HT1080 (cell line): ENCODE results near the gene SYT14. TPM values are rescaled to one million over a fixed set of nuclear protein-coding genes. Genes with fewer than 3 reads are reported as not detected.
"Not testable (repeated sequence)": the region's sequence is repeated elsewhere in the genome, so short reads cannot be mapped to it uniquely, and the experiment has no call there.

Experiments
- DNase-seq: peaks from one replicate; pipeline ENCODE4 v3.0.0-alpha.2; 2015; ENCODE audit warnings: low read depth
- total RNA-seq: library from RNA; depleted of rRNA; stranded (reverse); fragments of >200 nt; shearing (Covaris generic); gene quantifications from 2 replicates; pipeline ENCODE4 v1.2.3, GENCODE V29; 2014

SYT14 gene
- total RNA-seq, 1 experiment from 2014 or later = 8.3 TPM

DNA sequence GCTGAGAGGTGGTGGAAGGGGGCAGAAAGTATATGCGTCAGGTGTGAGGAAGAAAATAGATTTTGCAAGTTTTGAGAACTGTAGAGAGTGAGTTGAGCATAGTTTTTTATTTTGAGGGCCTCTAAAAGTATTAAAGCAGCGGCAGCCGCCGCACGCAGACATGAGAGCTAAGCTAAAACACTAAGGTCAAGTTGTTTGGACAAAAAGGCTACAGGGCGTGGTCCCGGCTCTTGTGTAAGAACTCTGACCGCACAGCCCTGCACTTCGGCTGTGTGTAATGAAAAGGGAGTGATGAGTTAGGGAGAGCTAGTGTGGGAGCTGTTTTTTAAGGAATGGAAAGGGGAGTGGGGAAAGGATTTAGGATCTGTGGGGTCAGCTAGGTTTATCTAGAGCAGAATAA lies 174.9 kb downstream of the SYT14 start:
- DNase-seq = not testable (repeated sequence)

DNA sequence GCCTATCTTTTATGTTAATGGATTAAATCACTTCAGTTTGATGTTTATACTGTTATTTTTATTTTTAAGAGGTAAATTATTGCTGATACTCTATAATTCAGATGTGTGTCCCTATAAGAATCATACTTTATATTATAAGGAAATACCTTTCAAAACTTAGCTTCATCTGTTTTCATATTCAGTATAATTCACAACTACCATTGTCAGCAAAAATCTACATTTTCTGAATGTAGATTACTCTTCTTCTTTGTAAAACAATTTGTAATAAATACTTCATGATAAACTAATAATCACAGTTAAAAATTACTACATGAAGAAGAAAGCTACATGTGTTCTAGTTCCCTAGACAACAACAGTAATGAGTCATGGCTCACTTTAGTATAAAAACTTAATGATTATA lies 179.2 kb downstream of the SYT14 start:
- DNase-seq = no peak

DNA sequence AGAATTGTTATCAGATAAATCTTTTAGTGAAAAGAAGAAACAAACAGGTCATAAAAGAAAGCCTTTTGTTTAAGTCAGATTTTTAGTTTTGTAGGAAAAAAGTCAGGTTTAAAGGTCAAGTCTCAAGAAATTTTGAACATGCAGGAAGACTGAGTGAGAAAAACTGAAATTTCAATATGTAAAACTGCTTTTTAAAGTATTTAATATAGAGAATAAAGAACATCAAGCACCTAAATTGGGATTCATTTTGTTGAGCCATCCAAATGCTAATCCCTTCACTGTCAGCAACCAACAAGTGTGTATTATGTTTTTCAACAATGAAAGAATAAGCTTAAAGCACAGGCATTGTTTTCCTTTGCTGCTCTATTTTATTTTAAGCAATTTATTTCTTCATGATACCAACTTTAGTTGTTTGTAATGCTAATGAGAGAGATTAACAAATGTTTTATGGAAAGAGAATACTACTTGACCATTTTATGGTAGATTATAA lies 179.7 kb downstream of the SYT14 start:
- DNase-seq = no peak

DNA sequence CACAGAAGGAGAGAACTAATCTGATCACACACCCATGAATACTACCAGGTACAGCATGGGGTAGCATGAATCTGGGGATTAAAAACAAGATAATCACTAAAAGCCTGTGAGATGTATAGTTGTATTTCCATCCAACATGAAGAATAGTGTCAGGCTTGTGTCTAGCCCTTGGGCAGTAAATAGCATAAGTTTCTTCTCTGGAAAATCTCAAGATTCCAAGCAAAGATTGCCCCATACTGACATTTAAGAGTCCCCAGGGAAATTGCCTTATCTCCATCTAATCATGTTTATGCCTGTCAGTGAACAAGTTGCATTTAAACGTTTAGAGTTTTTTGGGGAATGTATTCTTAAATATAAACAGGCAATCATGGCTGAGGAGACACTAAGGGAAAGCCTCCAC lies 185.4 kb downstream of the SYT14 start:
- DNase-seq = no peak

DNA sequence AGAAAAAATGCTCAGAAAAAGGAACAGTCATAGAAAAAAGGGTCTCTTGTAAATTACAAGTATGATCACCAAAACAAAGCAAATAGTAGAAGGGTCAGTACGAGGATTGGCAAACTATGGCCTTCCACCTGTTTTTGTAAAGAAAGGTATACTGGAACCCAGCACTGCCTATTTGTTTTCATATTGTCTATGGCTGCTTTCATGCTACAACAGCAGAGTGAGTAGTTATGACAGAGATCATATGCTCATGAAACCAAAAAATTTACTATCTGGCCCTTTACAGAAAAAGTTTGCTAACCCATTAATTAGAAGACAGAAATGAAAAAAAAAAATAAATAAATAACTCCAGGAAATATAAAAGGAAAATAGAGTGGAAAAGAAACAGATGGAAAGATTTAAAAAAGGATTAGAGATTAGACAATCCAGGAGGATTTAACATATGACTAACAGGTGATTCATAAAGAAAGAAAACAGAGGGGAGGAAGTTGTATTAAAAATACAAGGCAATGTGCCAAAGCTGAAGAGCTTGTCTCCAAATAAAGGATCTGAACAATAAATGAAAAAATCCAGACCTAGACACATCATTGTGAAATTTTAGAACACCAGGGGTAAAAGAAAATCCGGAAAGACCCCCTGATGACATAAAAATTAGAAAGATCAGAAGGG lies 186.0 kb downstream of the SYT14 start:
- DNase-seq = peak; percentile 85

DNA sequence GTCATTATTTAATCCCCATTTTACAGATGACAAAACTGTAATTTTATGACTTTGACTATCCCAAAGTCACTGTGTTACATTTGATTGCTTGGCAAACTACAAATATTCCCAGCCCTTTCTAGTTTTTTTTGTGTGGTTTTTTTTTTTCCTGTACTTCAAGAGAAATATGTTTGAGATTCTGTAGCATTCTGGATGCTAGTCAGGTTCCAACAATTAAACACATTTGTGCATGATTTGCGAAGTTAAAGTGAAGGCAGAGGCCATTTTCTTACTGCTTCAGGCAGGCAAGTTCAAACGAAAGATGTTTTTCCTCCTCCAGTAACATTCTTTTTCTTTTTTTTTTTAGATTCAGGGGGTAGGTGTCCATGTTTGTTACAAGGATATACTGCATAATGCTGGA lies 186.7 kb downstream of the SYT14 start:
- DNase-seq = no peak

DNA sequence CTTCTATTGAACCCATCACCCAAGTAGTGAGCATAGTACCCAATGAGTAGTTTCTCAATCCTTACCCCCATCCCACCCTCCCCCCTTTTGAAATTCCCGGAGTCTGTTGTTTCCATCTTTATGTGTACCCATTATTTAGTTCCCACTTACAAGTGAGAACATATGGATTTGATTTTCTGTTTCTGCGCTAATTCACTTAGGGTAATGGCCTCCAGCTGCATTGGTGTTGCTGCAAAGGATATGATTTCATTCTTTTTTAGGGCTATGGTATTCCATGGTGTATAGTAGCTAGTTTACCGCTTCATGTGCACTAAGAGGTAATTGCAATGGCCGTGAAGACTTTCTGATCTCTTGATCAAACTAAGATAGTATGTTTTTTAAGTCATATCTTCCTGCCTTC lies 187.1 kb downstream of the SYT14 start:
- no peak for DNase-seq

DNA sequence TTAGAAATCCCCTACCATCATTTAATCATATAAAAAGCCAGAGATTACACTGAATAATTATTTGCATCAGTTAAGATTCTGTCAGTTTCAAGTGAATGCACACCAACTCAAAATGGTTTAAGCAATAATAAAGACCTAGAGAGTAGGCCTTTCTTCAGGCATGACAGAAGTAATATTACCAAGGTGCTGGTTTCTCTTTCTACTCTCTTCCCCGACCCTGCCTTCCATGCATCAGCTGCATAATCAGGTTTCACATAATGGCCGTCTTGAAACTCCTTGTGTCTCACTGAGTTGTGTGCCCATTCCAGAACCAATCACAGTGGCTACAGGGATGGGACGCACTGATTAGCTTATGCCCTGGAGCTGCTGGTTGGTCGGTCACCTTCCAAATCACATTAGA lies 191.1 kb downstream of the SYT14 start:
- no peak for DNase-seq

DNA sequence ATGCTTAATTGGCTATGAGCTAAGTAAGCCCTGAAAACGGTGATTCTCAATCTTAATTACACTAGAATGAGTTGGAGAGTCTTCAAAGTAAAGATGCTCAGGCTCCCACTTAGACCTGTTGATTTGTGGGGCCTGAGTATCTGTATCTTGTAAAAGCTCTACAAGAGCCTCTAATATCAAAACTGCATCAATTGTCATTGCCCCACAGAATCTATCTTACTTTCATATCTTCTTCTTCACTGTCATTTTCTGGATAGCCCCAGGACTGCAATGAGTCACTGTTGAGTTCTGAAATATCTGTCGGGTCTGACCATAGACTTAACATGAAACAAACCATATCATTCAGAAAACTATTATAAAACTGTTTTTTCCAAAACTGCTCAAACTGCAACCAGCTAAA lies 191.7 kb downstream of the SYT14 start:
- no peak for DNase-seq

DNA sequence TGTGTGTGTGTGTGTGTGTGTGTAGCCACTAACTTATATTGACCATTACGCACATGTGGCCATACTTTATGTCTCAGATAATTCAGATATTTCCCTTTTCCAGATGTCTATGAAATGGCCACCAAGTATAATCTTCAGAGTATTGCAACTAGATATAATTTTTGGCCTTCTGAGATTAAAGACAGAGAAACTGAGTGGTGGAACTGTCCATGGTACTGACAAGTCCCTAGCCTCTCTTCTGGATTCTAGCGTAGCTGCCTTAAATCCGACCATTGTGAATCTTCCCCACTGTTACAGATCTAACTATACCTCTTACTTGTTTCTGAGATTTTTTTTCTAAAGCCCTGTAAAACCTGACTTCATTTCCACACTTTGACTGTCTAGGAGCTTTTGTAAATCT lies 194.6 kb downstream of the SYT14 start:
- no peak for DNase-seq

DNA sequence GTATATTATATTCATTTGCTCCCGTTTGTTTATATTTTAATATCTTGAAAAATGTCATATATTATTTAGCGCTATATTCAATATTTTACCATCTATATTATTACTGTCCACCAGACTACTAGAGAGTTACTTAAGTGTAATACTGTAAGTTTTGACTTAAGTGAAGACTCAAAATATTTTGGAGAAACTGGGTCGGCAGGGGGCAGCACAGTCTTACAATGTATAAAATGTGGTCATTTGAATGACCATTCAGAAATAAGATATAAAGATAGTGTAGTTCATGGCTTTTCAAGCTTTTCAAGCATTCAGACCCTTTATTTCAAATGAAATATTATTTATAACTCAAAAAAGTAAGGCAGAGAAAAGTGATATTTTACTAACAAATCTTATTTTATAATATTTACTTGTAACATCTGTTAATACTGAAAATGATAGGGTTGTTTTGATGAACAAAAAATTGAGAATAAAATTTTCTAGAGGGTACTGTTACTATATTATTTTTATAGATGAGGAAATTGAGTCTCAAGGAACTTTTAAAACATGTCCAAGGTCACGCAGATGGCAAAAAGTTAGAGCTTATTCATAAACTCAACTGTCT lies 205.5 kb downstream of the SYT14 start:
- DNase-seq = peak; percentile 49

DNA sequence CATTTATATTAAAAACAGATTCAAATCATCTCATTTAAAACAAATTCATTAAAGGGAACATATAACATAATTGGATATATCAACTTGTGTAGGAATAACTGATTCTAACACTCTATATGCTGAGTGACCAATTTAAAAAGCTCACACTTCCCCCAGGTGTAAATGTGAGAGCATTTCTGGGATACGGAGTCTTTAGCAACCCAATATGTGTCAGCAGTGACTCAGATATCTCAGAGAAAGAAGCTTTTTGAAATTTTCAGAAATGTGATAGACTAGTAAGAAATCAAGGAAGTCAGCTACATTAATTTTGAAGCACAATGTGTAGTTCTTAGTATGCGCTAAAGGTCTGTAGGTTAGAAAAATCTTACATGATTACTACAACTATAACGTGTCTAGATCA lies 206.7 kb downstream of the SYT14 start:
- peak; percentile 69 for DNase-seq

DNA sequence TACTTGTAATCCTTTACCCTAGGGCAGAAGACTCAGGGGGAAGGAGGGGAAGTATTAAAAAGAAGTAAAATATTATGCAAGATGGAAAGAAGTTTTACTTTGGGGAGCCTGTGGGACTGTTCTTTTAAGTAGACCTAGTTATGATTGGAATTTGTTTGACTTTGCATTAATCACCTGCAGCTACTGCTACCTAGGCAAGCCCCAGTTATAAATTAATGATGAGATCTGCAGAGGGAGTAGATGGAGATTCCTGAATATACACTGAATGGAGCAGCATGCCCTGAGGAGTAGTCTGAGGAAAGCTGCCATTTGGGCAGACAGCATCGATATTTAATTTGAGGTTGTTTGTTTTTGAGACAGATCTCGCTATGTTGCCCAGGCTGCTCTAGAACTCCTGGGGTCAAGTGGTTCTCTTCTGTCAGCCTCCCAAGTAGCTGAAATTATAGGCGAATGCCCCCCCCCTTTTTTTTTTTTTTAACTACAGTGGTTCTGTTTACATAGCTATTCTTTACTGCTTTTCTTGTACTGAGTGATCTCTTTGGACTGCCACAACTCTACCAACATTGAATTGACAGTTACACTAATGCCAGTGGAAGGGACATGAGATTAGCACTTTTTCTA lies 213.1 kb downstream of the SYT14 start:
- no peak for DNase-seq

DNA sequence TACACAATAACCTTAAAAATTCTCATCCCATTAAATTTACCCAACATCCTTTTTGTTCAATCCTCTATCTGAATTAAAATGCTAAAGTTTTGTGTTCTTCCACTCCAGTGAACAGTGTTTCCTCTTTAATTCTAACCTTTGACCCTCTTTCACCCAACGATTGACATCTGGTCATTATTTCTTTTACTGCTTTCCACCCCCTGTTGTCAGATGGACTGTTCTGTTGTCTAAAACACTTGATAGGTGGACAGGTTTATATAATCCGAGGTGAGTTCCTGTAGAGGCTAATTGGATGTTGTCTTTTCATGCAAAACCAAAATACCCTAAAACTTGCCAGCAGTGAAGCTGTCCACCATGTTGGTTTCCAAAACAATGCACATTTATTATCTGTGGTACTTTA lies 221.2 kb downstream of the SYT14 start:
- no peak for DNase-seq

DNA sequence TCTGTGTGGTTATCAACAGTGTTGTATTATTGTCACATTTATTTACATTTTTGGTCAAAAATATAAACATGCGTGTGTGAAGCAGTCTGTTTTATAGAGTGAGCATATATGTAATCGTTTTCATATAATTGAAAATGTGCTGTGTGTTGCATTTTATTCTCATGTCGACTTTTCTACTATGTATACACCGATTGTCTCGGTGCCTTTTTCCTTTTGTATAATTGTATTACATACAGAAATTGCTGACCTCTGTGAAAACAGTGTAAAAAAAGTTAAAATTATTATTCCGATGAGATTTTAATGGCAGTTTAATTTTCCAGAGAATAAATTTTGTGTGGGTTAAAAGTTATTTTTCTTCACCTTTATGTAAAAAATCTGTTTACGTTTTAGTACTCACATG lies 232.2 kb downstream of the SYT14 start:
- DNase-seq = no peak

DNA sequence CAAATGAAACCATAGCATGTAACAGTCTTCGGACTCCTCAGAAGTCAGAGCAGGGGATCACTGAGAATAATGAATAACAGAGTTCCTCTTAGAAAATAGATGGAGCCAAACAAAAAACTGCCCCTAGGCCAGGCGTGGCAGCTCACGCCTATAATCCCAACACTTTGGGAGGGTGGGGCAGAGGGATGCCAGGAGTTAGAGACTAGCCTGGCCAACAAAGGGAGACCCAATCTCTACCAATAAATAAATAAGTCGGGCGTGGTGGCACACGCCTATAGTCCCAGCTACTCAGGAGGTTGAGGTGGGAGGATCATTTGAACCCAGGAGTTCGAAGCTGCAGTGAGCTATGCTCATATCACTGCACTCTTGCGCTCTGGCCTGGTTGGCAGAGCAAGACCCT lies 236.1 kb downstream of the SYT14 start:
- DNase-seq = no peak

DNA sequence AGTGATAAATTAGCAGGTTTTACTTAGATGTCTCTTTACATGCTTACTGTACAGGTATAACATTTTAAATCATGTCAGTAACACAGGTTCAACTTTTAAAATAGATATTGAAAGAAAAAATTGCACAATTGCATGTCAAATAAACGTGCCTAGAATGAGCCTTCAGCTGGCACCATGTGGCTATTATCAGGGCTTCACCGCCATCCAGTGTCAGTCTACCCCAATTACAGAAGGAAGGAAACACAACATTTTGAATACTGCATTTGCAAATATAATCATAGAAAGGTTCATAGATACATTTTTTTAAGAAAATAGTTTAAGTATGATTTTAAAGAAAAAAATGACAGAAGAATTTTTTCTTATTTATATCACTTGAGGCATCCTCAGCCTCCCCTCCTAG lies 247.0 kb downstream of the SYT14 start:
- DNase-seq = no peak

DNA sequence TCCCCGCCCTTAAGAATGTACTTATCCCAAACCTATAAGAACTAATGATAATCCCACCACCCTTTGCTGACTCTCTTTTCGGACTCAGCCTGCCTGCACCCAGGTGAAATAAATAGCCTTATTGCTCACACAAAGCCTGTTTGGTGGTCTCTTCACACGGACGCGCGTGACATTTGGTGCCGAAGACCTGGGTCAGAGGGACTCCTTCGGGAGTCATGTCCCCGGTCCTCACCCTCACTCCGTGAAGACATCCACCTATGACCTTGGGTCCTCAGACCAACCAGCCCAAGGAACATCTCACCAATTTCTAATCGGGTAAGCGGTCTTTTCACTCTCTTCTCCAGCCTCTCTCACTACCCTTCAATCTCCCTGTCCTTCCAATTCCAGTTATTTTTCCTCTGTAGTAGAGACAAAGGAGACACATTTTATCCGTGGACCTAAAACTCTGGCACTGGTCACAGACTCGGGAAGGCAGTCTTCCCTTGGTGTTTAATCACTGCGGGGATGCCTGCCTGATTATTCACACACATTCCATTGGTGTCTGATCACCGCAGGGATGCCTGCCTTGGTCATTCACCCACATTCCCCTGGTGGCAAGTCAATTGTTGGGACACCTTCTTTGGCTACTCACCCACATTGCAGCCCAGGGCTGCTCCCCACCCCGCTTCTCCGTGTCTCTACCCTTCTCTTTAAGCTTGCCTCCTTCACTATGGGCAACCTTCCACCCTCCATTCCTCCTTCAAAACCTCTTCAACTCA lies 250.0 kb downstream of the SYT14 start:
- DNase-seq = peak; percentile 84

DNA sequence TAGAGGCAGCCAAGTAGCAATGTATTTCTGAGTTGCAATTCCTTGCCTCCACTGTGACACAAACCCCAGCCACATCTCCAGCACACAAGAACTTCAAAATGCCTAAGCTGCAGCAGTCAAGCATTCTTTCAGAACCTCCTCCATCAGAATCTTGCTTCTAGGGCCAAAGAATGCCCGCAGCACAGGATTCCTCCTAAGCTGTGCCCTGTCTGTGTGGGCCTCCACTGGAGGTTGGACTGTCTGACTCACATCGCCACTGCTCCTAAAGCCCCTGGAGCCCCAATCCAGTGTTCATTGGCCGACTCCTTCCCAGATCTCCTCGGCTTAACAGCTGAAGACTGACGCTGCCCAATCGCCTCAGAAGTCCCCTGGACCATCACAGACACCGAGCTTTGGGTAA lies 251.4 kb downstream of the SYT14 start:
- no peak for DNase-seq

DNA sequence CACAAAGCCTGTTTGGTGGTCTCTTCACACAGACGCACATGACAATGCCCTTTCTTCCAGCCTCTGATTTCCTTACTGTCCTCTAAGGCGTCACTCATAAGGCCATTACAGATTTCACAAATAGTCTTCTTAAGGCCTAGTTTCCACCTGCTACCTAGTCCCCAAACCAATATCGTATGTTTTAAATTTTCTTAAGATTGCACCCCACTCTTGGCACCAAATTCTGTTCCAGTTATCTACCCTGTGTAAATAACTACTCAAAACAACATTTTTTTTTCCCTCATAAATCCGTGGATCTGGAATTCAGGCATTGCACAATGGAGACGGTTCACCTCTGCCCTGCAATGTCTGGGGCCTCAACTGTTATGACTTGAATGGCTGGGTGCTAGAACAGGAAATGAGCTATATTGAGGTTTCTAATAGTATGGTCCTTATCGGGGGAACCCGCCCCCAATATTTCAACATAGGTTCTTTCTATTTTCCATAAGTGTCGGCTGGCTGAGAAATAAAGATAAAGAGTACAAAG lies 257.7 kb downstream of the SYT14 start:
- no peak for DNase-seq

DNA sequence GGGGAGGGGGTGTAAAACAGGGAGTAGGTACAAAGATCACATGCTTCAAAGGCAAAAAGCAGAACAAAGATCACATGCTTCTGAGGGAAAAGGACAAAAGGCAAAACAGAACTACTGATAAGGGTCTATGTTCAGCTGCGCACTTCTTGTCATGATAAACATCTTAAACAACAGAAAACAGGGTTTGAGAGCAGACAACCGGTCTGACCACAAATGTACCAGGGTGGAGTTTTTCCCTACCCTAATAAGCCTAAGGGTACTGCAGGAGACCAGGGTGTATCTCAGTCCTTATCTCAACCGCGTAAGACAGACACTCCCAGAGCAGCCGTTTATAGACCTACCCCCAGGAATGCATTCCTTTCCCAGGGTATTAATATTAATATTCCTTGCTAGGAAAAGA lies 258.2 kb downstream of the SYT14 start:
- DNase-seq = not testable (repeated sequence)

DNA sequence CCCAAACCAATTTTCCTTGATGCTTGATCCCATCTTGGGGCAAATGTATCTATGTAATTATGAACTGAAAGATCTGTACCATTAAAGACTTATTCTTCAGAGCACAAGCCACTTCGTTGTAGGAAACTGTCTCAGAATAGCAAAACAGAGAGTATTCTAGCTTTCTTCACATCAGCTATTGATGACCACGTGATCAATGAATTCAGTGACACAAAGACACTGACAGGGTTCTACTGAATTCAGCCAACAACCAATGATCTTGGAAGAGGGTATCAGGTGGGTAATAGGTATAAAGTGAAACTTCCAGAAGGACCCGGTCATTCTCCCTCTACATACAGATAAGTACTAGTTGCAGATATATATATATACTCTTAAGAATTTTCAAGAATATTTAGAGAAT lies 260.8 kb downstream of the SYT14 start:
- no peak for DNase-seq
